Measurements from ENCODE around the gene FOXJ3. TPM values are rescaled to one million over a fixed set of nuclear protein-coding genes. Genes with fewer than 3 reads are reported as not detected.

Gene FOXJ3
- total RNA-seq, 1 experiment from 2014 or later, result 42.2 TPM

- BruUV-seq (replicated peaks), result no TSS peak
- DNase-seq (ENCODE audit: unreplicated experiment), result no peak
- TF ChIP-seq CTCF (IDR thresholded peaks at IDR 0.05; ENCODE audit: unreplicated experiment), result no peak
- no peaks in the 10 kb centered on the region for H3K9me3 Mint-ChIP-seq (ENCODE audit: unreplicated experiment)
- ChIA-PET POLR2A (no interaction called here), CTCF (no interaction called here)
- H3K4me3 Mint-ChIP-seq (ENCODE audit: unreplicated experiment), result no peak overlapping the region
- H3K27me3 Mint-ChIP-seq (ENCODE audit: insufficient read depth, unreplicated experiment), result no peaks in the 10 kb centered on the region
- H3K4me1 Mint-ChIP-seq (ENCODE audit: insufficient read depth, unreplicated experiment), result peaks cover 15% of the 10 kb centered on the region
- intact Hi-C loops (cut with micrococcal nuclease), result loop anchor here (10.0 kb wide), 2 partner anchors 382 to 412 kb away; no protein-coding TSS in a partner anchor
- H3K27ac Mint-ChIP-seq (ENCODE audit: low read depth, unreplicated experiment), result no peak overlapping the region
- no peaks in the 10 kb centered on the region for H3K36me3 Mint-ChIP-seq (ENCODE audit: insufficient read depth, unreplicated experiment)
These were observed 8.0 kb upstream of the FOXJ3 start for GRCh38 chr1:42343049-42343448.

GRCh38 chr1:42340901-42341300, 5.9 kb upstream of the FOXJ3 start:
- H3K4me3 Mint-ChIP-seq (ENCODE audit: unreplicated experiment), result no peak overlapping the region
- POLR2A ChIA-PET, result interaction anchor here (0.6 to 3.9 kb wide), 3 partner anchors 116 to 601 kb away, joined by 3 to 11 read pairs (median 3); partner anchors contain the start of genes PPCS and YBX1
- TF ChIP-seq CTCF (IDR thresholded peaks at IDR 0.05; ENCODE audit: unreplicated experiment), result no peak
- no peaks in the 10 kb centered on the region for H3K27me3 Mint-ChIP-seq (ENCODE audit: insufficient read depth, unreplicated experiment)
- peaks cover 20% of the 10 kb centered on the region for H3K4me1 Mint-ChIP-seq (ENCODE audit: insufficient read depth, unreplicated experiment)
- no peak overlapping the region for H3K27ac Mint-ChIP-seq (ENCODE audit: low read depth, unreplicated experiment)
- no peaks in the 10 kb centered on the region for H3K9me3 Mint-ChIP-seq (ENCODE audit: unreplicated experiment)
- DNase-seq (ENCODE audit: unreplicated experiment), result no peak
- CTCF ChIA-PET, result no interaction called here
- H3K36me3 Mint-ChIP-seq (ENCODE audit: insufficient read depth, unreplicated experiment), result no peaks in the 10 kb centered on the region
- no TSS peak for BruUV-seq (replicated peaks)
- intact Hi-C loops (cut with micrococcal nuclease), result loop anchor here (10.0 kb wide), 2 partner anchors 384 to 414 kb away; no protein-coding TSS in a partner anchor

- no peak for TF ChIP-seq CTCF (IDR thresholded peaks at IDR 0.05; ENCODE audit: unreplicated experiment)
- H3K27me3 Mint-ChIP-seq (ENCODE audit: insufficient read depth, unreplicated experiment), result no peaks in the 10 kb centered on the region
- DNase-seq (ENCODE audit: unreplicated experiment), result peak; percentile 61
- ChIA-PET POLR2A (interaction anchor here (0.6 to 3.9 kb wide), 5 partner anchors 15 to 601 kb away, joined by 3 to 11 read pairs (median 4); partner anchors contain the start of gene YBX1), CTCF (no interaction called here)
- H3K4me3 Mint-ChIP-seq (ENCODE audit: unreplicated experiment), result no peak overlapping the region
- no TSS peak for BruUV-seq (replicated peaks)
- peaks cover 23% of the 10 kb centered on the region for H3K4me1 Mint-ChIP-seq (ENCODE audit: insufficient read depth, unreplicated experiment)
- no peak overlapping the region for H3K27ac Mint-ChIP-seq (ENCODE audit: low read depth, unreplicated experiment)
- H3K9me3 Mint-ChIP-seq (ENCODE audit: unreplicated experiment), result no peaks in the 10 kb centered on the region
- H3K36me3 Mint-ChIP-seq (ENCODE audit: insufficient read depth, unreplicated experiment), result no peaks in the 10 kb centered on the region
- intact Hi-C loops (cut with micrococcal nuclease), result loop anchor here (10.0 kb wide), 2 partner anchors 385 to 415 kb away; no protein-coding TSS in a partner anchor
These were observed 5.1 kb upstream of the FOXJ3 start for GRCh38 chr1:42340093-42340492.

GRCh38 chr1:42336978-42337377, 1.9 kb upstream of the FOXJ3 start:
- no peaks in the 10 kb centered on the region for H3K27me3 Mint-ChIP-seq (ENCODE audit: insufficient read depth, unreplicated experiment)
- ChIA-PET POLR2A (interaction anchor here (0.7 to 1.7 kb wide), 4 partner anchors 25 to 122 kb away, joined by 3 to 7 read pairs (median 4); no protein-coding TSS in a partner anchor), CTCF (interaction anchor here (0.6 to 2.1 kb wide), 4 partner anchors 41 to 541 kb away, joined by 3 to 11 read pairs (median 4); no protein-coding TSS in a partner anchor)
- TF ChIP-seq CTCF (IDR thresholded peaks at IDR 0.05; ENCODE audit: unreplicated experiment), result no peak
- no TSS peak for BruUV-seq (replicated peaks)
- no peaks in the 10 kb centered on the region for H3K36me3 Mint-ChIP-seq (ENCODE audit: insufficient read depth, unreplicated experiment)
- intact Hi-C loops (cut with micrococcal nuclease), result loop anchor here (5.0 kb wide), 1 partner anchor 525 kb away; no protein-coding TSS in a partner anchor
- H3K4me1 Mint-ChIP-seq (ENCODE audit: insufficient read depth, unreplicated experiment), result peaks cover 38% of the 10 kb centered on the region
- no peak for DNase-seq (ENCODE audit: unreplicated experiment)
- H3K4me3 Mint-ChIP-seq (ENCODE audit: unreplicated experiment), result no peak overlapping the region
- peak overlapping the region; percentile 55 for H3K27ac Mint-ChIP-seq (ENCODE audit: low read depth, unreplicated experiment)
- no peaks in the 10 kb centered on the region for H3K9me3 Mint-ChIP-seq (ENCODE audit: unreplicated experiment)
